SJCRH30 (cell line): ENCODE data around the gene MT1X. TPM values are rescaled to one million over a fixed set of nuclear protein-coding genes. Genes with fewer than 3 reads are reported as not detected.
"Not testable (repeated sequence)": the region's sequence is repeated elsewhere in the genome, so short reads cannot be mapped to it uniquely, and the experiment has no call there.

Experiments
- DNase-seq, 2 experiments: peaks; one replicate each; pipeline ENCODE4 v3.0.0-alpha.2; 2015 to 2020
- H3K27ac ChIP-seq: fragments of 250-450 bp; sonication (Bioruptor Pico); 2 replicates; pipeline ENCODE4 v1.5.1; 2020; ENCODE audit warnings: mild to moderate bottlenecking, moderate library complexity
- H3K27me3 ChIP-seq: fragments of 250-450 bp; sonication (Bioruptor Pico); 2 replicates; pipeline ENCODE4 v1.5.1; 2020; ENCODE audit warnings: mild to moderate bottlenecking, moderate library complexity
- H3K36me3 ChIP-seq: fragments of 250-450 bp; sonication (Bioruptor Pico); 2 replicates; pipeline ENCODE4 v1.5.1; 2020; ENCODE audit warnings: mild to moderate bottlenecking, moderate library complexity
- H3K4me1 ChIP-seq: fragments of 250-450 bp; sonication (Bioruptor Pico); 2 replicates; pipeline ENCODE4 v1.5.1; 2020; ENCODE audit warnings: mild to moderate bottlenecking, moderate library complexity
- H3K4me3 ChIP-seq: fragments of 250-450 bp; sonication (Bioruptor Pico); 2 replicates; pipeline ENCODE4 v1.5.1; 2020; ENCODE audit warnings: mild to moderate bottlenecking, moderate library complexity
- H3K9me3 ChIP-seq: fragments of 250-450 bp; sonication (Bioruptor Pico); replicated peaks from 2 replicates; pipeline ENCODE4 v1.5.1; 2020; ENCODE audit warnings: mild to moderate bottlenecking, moderate library complexity
- total RNA-seq: library from RNA; depleted of rRNA; stranded (reverse); fragments of >200 nt; shearing (Covaris generic); gene quantifications from 2 replicates; pipeline ENCODE4 v1.2.3, GENCODE V29; 2014

Gene MT1X
- total RNA-seq, 1 experiment from 2014 or later, result 97.1 TPM

DNA sequence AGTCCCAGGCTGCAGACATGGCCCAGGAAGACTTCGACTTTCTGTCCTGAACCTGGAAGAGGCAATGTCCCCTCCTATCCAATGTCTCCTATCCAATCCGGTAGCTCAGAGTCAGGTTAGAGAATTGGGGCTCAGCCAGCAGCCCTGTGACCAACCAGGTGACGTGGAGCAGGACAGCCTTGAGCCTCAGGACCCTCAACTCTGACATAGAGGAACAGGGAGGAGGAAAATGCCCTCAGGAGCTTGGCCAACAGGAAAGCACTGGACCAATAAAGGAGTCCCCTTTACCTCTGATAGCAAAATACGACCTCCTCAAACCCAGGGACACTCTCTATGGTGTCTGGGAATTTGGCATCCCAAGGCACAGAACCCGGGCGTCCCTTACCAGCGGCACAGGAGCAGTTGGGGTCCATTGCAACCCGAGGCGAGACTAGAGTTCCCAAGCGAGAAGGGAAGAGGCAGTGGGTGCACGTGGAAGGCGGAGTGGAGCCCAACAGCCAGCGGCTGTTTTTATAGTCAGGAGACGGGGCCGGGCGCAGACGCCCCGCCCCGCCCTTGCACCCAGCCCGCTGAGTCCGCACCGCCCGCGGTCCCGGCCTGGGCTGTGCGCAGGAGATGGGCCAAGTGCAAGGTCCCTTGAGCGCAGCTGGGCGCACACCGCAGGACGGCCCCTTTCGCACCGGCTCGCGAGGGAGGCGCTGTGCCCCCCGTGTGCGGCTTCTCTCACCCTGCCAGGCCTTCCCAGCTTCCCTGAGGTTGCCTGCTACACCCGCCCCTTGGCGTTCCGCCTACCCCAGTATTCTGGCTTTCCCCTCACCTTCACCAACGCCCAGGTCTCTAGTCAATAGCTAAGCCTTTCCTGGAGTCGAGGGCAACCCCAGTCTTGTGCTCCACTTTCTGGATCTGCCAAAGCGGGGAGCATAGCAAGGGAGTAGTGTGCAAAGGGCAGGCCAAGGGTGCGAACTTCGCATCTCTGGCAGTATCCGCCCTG lies 14.4 kb upstream of the MT1X start, which contains the start of gene MT1G:
Gene MT1G, minus strand, starts transcription at position 485 of the 991 bp plus-strand sequence. Its CDS starts 72 bp downstream, at position 413.
- Histone ChIP-seq H3K4me3 (no peak within 1 kb of the TSS), H3K9me3 (no peaks in the 10 kb centered on the region), H3K4me1 (no peaks in the 10 kb centered on the region), H3K27ac (no peak within 1 kb of the TSS), H3K36me3 (no peaks in the 10 kb centered on the region), H3K27me3 (peaks cover 37% of the 10 kb centered on the region)
- no peak for DNase-seq

DNA sequence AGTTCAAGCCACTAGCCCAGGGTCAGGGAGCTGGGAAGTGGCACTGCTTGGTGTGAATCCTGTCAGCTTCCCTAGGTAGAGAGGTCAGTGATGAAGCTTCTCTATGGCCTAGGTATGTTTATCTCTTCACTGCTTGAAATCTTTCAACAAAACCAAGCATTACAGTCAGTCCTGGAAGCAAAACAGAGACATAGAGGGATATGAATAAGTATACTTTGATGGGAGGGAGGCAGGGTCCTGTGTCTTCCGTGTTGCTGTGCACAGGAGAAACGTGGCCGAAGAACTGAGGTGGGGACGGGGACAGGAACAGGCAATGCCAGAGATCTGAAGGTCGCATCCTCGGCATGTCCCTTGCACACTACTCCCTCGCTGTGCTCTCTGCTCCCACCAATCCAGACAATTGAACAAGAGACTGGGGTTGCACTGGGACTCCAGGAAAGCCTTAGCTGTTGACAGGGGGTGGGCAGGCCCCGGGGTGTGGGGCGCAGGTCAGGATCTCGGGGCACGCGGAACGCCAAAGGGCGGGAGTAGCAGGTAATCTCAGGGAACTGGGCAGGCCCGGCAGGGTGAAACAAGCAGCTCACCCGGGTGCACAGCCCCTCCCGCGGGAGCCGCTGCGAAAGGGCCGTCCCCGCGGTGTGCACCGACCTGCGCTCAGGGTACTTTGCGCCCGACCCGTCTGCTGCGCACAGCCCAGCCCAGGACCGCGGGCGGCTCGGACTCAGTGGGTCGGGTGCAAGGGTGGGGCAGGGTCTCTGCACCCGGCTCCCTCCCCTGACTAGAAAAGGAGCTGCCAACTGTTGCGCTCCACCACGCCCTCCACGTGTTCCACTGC lies 13.0 kb upstream of the MT1X start, which contains the start of gene MT1H:
Gene MT1H, plus strand, starts transcription at position 810 of the 835 bp plus-strand sequence. CDS start 71 bp downstream, outside the sequence.
- Histone ChIP-seq H3K36me3 (no peaks in the 10 kb centered on the region), H3K9me3 (no peaks in the 10 kb centered on the region), H3K27me3 (peaks cover 42% of the 10 kb centered on the region), H3K4me3 (no peak within 1 kb of the TSS), H3K4me1 (no peaks in the 10 kb centered on the region), H3K27ac (no peak within 1 kb of the TSS)
- no peak for DNase-seq

DNA sequence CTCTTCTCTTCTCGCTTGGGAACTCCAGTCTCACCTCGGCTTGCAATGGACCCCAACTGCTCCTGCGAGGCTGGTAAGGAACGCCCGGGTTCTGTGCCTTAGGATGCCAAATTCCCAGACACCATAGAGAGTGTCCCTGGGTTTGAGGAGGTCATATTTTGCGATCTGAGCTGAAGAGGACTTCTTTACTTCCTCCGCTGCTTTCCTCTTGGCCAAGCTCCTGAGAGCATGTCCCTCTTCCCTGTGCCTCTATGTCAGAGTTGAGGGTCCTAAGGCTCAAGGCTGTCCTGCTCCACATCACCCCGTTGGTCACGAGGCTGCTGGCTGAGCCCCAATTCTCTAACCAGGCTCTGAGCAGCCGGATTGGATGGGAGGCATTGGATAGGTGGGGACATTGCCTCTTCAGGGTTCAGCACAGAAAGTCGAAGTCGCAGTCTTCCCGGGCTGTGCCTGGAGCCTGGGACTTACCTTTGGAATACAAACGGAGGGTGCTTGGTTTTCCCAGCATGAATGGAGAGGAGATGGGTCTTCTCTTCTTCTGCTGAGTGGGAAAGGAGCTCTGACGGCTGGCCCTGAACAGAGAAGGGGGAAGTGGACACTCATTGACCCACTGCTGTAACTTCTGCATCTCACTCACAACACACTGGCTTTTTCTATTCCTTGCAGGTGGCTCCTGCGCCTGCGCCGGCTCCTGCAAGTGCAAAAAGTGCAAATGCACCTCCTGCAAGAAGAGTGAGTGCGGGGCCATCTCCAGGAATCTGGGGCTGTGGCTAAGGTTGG lies 12.2 kb upstream of the MT1X start:
- Histone ChIP-seq H3K4me1 (no peaks in the 10 kb centered on the region), H3K4me3 (no peak overlapping the region), H3K27ac (no peak overlapping the region), H3K9me3 (no peaks in the 10 kb centered on the region), H3K27me3 (peaks cover 47% of the 10 kb centered on the region), H3K36me3 (no peaks in the 10 kb centered on the region)
- DNase-seq, result no peak

DNA sequence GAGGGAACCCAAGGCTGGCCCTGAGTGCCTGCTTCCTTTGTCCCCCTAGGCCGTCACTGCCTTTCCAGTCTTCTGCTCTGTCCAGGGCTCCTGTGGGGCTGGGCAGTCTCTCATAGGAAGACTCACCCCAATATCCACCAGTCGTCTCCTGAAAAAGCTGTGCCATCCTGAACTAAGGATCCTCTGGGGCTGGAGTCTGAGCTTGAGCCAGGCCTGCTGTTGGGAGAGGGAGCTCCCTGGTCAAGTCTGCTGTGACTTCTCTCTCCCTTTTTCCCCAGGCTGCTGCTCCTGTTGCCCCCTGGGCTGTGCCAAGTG lies 11.7 kb upstream of the MT1X start:
- Histone ChIP-seq H3K9me3 (no peaks in the 10 kb centered on the region), H3K27ac (no peak overlapping the region), H3K4me1 (no peaks in the 10 kb centered on the region), H3K27me3 (peaks cover 50% of the 10 kb centered on the region), H3K4me3 (no peak overlapping the region), H3K36me3 (no peaks in the 10 kb centered on the region)
- DNase-seq, result no peak

DNA sequence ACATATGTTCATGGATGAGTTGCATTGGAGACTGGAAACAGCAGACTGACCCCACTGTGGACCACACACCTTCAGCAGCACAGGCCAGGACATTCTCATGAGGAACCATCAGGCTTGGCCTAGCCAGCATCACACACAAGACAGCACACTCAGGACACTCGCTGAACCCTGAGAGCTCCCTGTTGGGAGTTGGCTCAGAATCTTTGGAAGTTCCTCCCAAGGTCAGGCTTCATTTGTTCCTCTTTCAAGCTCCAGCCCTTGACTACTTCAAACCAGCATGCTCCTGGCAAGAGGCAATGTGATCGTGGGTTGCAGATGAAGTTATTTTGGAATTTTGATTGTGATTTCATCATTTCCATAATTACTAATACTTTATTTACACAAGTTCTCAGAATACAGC lies 10.6 kb upstream of the MT1X start:
- H3K27ac ChIP-seq, H3K36me3 ChIP-seq, H3K4me3 ChIP-seq, DNase-seq, H3K9me3 ChIP-seq, H3K4me1 ChIP-seq: not testable (repeated sequence)
- H3K27me3 ChIP-seq, result peaks cover 47% of the 10 kb centered on the region

DNA sequence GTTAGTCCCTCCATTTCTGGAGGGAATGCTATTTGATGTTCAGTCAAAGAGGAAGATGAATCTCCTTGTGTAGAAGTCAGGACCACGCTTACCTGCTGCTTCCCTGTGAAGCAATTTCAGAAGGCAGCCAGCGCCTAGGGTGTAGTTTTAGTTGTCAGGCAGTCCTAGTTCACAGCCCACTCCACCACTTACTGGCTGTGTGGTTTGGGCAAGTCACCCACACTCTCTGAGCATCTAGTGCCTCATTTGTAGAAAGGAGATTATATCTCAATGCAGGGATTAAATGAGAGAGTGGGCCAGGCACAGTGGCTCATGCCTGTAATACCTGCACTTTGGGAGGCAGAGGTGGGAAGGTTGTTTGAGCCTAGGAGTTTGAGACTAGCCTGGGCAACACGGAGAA lies 10.1 kb upstream of the MT1X start:
- H3K27me3 ChIP-seq, result peaks cover 42% of the 10 kb centered on the region
- DNase-seq, result not testable (repeated sequence)

DNA sequence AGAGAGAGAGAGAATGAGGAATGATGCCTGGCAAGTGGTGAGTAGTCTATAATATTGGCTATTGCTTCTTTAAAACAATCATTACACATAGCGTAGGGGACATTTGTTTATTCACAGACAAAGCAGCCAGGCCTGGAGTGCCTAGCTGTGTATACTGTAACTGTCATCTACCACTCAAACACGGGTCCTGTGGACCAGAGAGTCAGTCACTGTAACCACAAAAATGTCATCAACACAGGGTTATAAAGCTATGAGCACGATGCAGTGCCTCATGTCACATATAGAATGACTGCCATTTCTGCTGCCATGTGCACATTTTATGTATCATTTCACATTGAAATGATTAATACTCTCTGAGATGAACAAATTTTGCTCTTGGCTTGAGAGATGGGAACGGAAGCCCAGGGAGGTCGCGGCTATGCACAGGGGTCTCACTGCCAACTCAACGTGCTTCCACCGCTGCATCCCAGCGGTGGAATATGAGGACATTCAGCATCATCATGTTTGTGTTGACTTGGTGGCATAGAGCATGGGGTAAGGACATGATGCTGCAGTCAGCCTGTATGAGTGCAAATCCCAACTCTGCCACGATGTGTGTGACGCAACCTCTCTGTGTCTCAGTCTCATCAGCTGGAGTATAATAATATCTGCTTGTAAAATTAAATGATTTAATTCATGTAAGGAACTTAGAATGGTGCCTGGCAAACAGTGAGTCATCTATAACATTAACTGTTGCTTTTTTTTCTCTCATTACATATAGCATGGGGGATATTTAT lies 9.3 kb upstream of the MT1X start:
- peaks cover 41% of the 10 kb centered on the region for H3K27me3 ChIP-seq
- no peaks in the 10 kb centered on the region for H3K36me3 ChIP-seq
- no peak overlapping the region for H3K4me3 ChIP-seq
- no peak for DNase-seq
- no peaks in the 10 kb centered on the region for H3K4me1 ChIP-seq
- H3K27ac ChIP-seq, result no peak overlapping the region
- H3K9me3 ChIP-seq, result no peaks in the 10 kb centered on the region

More for the DNA sequence above, 10.1 kb upstream of the MT1X start:
- H3K4me1 ChIP-seq, H3K36me3 ChIP-seq, H3K4me3 ChIP-seq, H3K27ac ChIP-seq, H3K9me3 ChIP-seq: not testable (repeated sequence)

DNA sequence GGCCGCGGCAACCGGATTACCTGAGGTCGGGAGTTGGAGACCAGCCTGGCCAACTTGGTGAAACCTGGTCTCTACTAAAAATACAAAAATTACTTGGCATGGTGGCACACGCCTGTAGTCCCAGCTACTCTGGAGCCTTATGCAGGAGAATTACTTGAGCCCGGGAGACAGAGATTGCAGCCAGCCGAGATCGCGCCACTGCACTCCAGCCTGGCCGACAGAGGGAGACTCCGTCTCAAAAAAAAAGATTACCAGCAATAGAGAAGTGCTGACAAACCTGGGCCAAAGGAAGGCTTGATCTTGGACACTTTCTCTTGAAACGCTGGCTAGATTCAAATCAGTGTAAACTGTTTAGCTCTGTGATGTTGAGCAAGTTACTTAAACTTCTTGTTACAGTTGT lies 8.3 kb upstream of the MT1X start:
- no peak overlapping the region for H3K27ac ChIP-seq
- no peaks in the 10 kb centered on the region for H3K4me1 ChIP-seq
- H3K36me3 ChIP-seq, result no peaks in the 10 kb centered on the region
- peak in 1 of 2 experiments; percentile 24 for DNase-seq
- no peak overlapping the region for H3K4me3 ChIP-seq
- H3K27me3 ChIP-seq, result peaks cover 33% of the 10 kb centered on the region
- H3K9me3 ChIP-seq, result no peaks in the 10 kb centered on the region

DNA sequence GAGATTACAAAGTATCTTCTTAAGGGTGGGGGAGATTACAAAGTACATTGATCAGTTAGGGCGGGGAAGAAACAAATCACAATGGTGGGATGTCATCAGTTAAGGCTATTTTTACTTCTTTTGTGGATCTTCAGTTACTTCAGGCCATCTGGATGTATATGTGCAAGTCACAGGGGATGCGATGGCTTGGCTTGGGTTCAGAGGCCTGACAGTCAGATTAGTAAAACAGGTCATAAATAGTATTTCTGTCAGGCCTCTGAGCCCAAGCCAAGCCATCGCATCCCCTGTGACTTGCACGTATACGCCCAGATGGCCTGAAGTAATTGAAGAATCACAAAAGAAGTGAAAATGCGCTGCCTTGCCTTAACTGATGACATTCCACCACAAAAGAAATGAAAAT lies 7.7 kb upstream of the MT1X start:
- H3K4me1 ChIP-seq, H3K27ac ChIP-seq, H3K36me3 ChIP-seq, DNase-seq, H3K9me3 ChIP-seq, H3K4me3 ChIP-seq: not testable (repeated sequence)
- peaks cover 30% of the 10 kb centered on the region for H3K27me3 ChIP-seq

DNA sequence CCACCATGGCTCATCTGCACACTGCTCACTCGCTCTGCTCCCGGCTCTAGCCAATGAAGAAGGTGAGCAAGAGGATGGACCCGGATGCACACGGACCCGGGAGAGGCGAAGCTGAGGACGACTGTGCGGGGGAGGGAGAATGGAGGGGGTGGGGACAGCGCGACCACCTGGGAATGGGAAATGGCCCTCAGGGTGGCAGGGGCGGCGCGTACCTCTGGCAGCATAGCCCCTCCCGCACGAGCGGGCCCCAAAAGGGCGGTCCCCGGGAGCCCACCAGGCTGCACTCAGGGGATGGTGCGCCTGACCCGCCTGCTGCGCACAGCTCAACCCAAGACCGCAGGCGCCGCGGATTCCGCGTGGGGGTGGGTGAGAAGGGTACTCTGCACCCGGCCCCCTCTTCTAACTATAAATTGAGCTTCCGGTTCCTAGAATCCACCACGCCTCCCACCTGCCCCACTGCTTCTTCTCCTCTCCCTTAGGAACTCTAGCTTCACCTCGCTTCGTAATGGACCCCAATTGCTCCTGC lies 6.5 kb upstream of the MT1X start:
- no peak overlapping the region for H3K4me3 ChIP-seq
- H3K9me3 ChIP-seq, result no peaks in the 10 kb centered on the region
- H3K27me3 ChIP-seq, result peaks cover 18% of the 10 kb centered on the region
- DNase-seq, result no peak
- H3K4me1 ChIP-seq, result no peaks in the 10 kb centered on the region
- no peak overlapping the region for H3K27ac ChIP-seq
- H3K36me3 ChIP-seq, result no peaks in the 10 kb centered on the region

DNA sequence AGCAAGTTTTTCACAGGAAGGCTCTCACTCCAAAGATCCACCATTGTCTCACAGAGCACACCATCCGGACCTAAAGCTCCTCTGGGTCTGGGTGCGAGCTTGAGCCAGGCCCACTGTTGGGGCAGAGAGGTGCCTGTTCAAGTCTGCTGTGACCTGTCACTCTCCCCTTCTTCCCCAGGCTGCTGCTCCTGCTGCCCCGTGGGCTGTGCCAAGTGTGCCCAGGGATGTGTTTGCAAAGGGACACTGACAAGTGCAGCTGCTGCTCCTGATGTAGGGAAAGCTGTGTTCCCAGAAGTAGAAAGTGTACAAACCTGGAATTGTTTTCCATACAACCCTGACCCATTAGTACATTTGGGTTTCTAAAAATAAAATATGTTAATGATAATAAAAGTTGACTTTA lies 4.8 kb upstream of the MT1X start:
- Histone ChIP-seq H3K27me3 (peaks cover 16% of the 10 kb centered on the region), H3K4me3 (no peak overlapping the region), H3K36me3 (no peaks in the 10 kb centered on the region), H3K9me3 (no peaks in the 10 kb centered on the region), H3K4me1 (no peaks in the 10 kb centered on the region), H3K27ac (no peak overlapping the region)
- no peak for DNase-seq

DNA sequence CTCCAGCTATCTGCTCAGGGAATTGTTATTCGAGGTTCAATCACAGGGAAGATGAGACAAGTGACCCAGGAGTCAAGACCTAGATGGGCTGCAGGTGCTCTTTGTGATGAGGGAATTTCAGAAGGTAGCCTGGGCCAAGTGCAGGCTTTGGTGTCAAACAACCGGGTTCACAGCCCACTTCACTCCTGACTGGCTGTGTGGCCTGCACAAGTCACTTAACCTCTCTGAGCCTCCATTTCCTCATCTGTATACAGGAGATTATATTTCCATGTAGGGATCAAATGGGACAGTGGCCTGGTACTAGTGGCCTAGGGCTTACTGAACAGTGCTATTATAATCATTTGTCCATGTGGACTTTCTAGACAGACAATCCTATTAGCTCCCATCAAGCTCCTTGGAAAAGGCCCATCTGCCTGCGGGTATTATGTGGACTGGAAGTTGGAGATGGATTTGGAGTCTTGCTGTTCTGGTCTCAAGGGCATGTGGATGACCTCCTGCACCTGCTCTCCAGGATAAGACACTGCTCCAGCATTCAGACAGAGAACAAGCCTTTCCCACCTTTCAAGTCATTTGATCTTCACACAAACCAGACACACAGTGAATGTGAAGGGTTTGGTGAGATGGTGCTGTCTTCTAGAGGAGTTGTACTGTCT lies 3.1 kb upstream of the MT1X start:
- H3K27me3 ChIP-seq, result peaks cover 8% of the 10 kb centered on the region; the same call in 1 of the 2 replicates
- no peak overlapping the region for H3K27ac ChIP-seq
- H3K4me3 ChIP-seq, result no peak overlapping the region
- H3K36me3 ChIP-seq, result no peaks in the 10 kb centered on the region
- no peaks in the 10 kb centered on the region for H3K9me3 ChIP-seq
- H3K4me1 ChIP-seq, result peaks cover 8% of the 10 kb centered on the region
- DNase-seq, result no peak

DNA sequence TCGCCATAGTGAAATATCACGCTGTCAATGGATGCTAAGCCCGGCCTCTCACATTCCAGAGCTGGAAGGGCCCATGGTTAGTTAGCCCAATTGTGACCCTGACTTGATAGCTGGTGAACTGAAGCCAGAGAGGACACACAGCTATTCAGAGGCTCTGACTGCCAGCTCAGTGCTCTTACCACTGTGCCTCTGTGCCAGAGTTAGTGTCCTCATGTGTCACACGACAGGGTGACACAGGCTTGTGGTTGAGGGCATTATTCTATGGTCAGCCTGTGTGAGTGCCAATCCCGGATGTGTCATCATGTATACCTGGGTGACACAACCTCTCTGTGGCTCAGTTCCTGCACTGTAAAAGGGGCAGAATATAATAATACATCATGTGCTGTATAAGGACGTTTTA lies 2.5 kb upstream of the MT1X start:
- Histone ChIP-seq H3K36me3 (no peaks in the 10 kb centered on the region), H3K9me3 (no peaks in the 10 kb centered on the region), H3K4me1 (peaks cover 8% of the 10 kb centered on the region), H3K27ac (no peak overlapping the region), H3K4me3 (no peak overlapping the region), H3K27me3 (0 out of 2 replicates have a peak, but pooled peaks cover 5% of the 10 kb centered on the region)
- no peak for DNase-seq
